C4-2B (cell line): Measurements from ENCODE around the gene PTPN5.

Experiments
- CTCF ChIP-seq: fragments of 450-650 bp; conservative IDR thresholded peaks from 2 replicates; pipeline ENCODE4 v1.5.1; 2017; ENCODE audit warnings: mild to moderate bottlenecking
- ZFX ChIP-seq: fragments of 450-650 bp; IDR thresholded peaks from 2 replicates; pipeline ENCODE4 v1.6.1; 2017

- no peak; the same call in 1 of the 2 replicates for TF ChIP-seq CTCF
- no peak for TF ChIP-seq ZFX
Observed at GRCh38 chr11:18741783-18742182, 49.8 kb downstream of the PTPN5 start.
